GM18505 (cell line): ENCODE measurements around the gene NTSR1.

Experiments
- ATAC-seq: cut with Tn5 transposase; IDR thresholded peaks from one replicate; pipeline ENCODE4 v1.9.1; 2021; ENCODE audit not compliant: unreplicated experiment
- POLR2A ChIP-seq: IDR thresholded peaks from 4 replicates; pipeline ENCODE4 v1.6.1; 2011; ENCODE audit warnings: borderline replicate concordance; ENCODE audit not compliant: insufficient read depth, insufficient read length; ENCODE audit errors: extremely low read depth

The NTSR1 gene

DNA sequence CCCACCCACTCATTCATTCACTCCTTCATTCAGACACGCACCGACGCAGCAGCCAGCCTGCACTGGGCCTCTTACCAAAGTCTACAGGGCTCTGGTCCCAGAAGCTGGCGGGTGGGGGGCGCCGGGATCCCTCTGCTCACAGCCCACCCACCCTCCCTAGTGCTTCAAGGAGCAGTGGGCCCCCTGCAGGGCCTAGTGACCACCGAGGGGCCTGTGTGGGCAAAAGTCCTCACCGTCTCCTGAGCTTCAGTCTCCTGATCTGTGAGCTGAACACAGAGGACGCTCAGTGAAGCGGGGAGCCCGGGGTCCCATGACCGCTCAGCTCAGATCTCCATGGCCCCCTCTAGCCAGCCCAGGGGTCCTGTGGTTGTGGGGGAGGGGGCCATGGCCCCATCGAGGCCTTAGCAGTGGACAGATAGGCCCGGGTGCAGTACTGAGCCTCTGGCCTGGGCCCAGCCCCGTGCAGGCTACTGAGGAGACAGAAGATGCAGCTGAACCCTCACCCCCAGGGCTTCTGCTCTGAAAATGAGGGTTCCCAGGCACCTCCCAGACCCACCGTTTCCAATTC, 54.2 kb downstream of the NTSR1 start:
- TF ChIP-seq POLR2A: no peak
- ATAC-seq: no peak

DNA sequence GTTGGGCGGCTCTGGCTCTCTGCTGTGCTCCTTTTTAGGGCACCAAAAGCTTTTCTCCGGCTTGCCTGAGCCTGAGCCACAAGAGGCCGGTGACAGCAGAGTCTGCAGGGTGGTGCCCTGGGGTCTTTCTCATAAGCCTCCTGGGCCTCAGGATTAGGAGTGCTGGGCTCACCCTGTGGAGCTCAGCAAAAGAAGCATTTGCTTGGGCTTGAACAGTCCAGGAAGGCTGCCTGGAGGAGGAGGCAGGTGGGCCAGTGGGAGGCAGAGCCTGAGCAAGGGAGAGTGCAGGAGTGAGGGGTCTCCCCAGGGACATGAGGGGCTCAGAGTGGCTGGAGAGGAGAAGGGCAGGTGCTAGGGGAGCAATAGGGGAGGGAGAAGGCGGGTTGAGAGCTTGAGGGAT, 54.8 kb downstream of the NTSR1 start:
- no peak for ATAC-seq
- no peak for TF ChIP-seq POLR2A

DNA sequence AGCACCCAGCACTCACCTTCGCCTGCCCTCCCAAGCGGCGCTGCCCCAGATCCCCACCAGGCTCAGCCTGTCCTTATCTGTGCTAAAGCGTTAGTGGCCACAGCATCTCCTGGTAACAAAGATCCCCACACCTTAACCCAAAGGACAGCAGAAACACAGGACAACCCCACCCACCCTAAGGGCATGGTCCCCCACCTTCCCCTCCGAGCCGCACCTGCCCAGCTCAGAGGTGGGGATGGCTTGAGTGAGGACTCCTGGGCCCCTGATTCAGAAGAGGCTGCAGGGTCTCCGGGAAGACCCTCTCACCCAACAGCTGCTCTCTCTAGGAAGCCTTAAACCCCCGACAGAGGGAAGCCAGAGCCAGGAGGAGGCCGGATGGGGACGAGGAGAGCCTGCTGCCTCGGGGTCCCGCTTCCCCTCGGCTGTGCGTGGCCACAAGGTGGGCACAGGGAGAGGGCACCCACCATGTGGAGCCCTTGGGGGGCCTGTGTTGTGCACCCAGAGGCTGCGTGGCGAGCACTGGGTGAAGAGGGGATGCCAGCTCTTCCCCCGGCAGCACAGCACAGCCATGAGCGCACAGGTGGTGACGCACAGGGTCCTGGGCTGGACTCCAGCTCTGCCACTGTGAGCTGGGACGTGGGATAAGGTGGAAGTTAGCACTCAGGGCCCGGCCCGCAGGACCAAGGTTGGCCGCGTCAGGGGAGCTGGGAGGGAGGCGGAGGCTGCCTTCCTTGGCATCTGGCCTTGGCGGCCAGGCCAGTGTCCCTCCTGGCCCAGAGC, 55.7 kb downstream of the NTSR1 start:
- no peak for ATAC-seq

DNA sequence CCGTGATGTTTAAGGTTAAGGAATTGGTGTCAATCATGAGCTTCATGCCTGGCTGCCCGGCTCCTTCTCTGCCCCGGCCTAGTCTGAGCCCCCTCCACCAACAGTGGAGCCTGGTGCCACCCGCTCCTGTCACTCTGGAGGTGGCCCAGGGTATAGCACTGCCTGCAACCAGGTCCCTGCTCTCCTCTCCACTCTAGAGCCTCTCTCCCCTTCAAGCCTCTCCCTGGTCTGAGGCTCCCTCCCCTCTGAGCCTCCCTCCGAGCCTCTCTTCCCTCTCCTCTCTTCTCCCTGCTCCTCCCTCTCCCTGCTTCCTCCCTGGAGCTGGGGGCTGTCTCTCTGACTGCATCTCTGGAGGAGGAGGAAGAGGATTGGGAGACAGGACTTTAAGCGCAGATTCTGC, 56.4 kb downstream of the NTSR1 start:
- no peak for TF ChIP-seq POLR2A
- no peak for ATAC-seq

More for the DNA sequence above, 55.7 kb downstream of the NTSR1 start:
- TF ChIP-seq POLR2A: no peak

DNA sequence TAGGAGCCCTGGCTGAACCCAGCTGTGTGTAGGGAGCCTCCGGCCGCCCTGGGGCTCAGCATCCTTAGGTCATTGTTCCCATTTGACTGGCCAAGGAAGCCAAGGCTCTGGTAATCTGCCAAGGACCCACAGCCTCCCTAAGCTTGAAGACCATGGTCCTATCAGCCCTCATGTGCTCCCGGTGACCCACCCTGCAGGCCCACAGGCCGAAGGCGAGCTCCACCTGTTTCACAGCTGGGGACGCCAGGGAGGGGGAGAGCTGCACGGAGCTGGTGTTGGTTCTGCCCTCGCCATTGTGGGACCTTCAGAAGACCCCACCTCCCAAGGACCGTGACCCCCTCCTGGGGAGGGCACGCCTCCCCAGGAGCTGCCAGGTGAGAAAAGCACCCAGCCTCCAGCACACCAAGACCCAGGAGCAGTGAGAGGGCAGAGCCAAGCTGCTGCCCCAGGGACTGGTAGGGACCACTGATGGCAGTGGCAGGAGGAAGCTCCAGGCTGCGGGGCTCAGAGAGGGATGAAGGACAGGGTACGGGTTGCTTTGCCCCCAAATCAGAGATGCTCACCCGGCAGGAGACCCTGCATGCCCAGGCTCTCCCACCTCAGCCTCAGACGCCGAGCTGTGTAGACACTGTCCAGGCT, 56.9 kb downstream of the NTSR1 start:
- ATAC-seq: no peak
- no peak for TF ChIP-seq POLR2A

DNA sequence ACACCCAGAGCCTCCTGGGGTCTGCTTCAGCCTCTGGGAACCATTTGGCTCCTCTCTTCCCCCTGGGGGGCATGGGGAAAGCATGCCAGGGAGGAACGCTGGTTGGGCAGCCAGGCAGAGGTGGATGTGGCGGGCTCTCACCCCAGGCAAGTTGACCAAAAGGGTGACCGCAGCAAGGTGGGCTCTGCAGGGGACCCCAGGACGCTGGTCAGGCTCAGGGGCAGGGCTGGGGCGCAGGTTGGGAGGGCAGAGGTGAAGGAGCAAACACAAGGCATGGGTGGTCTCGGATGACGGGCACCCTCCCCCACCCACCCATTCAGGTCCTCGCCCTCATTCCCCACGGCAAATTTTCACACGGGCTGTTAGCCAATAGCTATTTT, 57.4 kb downstream of the NTSR1 start:
- no peak for TF ChIP-seq POLR2A
- ATAC-seq: no peak

DNA sequence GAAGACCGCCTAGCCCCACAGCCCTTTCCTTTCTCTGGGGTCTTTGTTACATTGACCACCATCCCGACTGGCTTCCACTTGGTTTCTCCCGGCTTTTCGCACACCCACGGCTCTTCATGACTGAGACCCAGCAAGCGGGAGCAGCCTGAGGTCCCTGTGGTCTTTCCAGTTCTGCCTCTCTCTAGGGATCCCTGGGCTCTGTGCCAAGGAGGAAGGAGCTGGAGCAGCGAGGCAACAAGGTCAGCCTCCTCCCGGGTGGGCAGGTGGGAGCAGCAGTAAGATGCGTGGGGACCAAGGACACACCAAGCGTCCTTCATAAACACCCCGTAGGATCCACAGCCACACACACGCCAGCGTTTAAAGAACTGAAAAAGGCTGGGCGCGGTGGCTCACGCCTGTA, 58.1 kb downstream of the NTSR1 start:
- TF ChIP-seq POLR2A: no peak
- ATAC-seq: no peak

DNA sequence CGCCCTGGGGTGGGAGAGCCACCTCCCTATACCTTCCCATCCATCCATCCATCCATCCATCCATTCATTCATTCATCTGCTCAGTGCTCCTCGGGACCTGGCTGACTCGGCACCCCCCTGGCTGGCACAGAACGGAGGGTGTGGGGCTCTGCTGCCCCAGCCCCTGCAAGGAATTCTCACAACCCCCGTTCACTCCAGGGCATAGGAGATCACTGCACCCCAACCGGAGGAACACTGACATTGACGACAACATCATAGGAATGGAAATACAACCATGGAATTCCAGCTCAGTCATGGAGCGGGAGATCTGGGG, 59.6 kb downstream of the NTSR1 start:
- no peak for TF ChIP-seq POLR2A
- no peak for ATAC-seq

DNA sequence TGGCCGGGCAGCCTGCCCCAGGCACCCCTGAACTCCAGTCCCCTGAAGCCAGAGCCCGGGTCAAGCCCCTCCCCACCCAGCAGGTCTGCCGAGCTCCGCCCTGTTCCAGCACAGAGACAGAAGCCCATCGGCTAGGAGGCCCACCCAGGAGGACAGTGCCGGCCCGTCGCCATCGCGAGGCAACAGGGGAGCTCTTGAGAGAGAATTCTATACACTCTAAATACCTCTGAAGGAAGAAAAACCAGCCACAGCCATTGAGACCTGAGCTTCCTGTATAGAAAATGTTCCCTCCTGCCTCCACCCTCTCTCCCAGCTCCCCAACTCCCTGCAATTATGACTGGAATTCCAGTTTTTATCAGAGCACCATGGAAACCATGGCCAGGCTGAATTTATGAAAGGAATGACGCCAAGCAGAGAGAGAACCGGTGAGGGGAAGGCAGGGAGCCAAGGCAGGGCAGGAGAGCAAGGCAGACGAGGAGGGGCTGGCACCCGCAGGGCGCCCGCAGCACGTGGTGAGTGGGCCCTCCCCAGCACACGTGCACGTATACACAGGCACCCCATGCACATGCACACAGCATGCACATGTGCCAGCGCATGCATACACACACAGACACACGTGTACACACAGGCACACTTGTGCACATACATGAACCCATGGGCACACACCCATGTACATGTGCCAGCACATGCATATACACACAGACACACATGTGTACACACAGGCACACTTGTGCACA, 60.1 kb downstream of the NTSR1 start:
- no peak for ATAC-seq
- no peak for TF ChIP-seq POLR2A

DNA sequence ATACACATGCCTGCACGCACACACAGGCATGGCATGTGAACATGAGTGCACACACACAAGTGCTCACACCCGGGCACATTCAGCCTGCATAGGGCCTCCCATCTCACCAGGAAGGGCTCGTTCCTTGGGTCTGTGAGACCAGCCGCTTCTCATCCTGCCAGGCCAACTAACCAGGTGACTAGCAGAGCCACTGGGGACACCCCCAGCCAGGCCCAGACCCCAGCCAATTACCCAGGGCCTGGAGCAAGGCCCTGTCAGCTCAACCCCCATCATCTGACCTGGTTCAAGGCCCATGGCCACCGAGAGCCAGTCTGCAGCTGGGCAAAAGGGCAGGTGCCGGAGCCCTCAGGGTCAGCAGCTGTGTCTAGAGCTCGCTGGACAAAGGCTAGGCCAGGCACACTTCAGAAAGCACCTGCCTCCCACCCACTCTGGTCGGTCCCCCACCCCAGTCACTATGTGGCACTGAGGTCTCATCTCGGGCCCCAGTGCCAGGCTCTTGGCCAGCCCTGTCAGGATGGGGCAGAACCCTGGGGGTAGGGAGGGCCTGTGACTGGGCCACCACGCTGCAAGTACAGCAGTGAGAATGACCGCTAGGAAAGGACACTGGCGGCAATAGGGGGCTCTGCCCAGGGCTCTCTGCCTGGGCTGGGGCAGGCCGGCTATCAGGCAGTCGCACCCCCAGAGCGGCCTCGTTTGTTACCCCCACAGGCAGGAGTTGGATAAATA, 60.9 kb downstream of the NTSR1 start:
- no peak for TF ChIP-seq POLR2A
- ATAC-seq: no peak

DNA sequence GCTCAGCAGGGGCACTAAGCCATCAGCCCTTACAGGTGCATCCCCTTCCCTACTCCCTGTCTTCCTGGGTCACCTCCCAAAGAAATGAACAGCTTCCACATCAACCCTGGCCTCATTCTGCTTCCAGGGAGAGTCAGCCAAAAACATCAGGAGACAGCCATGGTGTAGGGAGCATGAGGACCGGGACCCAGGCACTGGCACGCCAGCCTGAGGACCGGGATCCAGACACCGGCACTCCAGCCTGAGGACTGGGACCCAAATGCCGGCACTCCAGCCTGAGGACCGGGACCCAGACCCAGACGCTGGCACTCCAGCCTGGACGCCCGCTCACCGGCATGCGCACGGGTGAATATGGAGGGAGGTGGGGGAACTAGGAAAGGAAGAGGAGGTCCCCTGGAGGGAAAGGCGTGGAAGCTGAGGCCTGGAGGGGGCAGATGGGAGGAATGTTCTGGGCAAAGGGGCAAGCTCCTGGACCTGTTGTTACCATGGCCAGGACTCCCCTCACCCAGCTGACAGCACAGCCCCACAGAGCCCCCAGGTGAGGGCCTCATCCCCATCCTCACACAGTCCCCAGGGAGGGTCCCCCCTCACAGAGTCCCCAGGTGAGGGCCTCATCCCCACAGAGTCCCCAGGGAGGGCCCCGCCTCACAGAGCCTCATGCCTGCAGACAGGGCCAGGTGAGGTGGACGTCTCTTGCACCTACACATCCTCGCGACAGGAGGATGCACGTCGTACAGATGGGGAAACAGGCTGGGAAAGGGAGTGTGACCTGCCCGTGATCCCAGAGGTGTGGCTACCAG, 61.7 kb downstream of the NTSR1 start:
- no peak for ATAC-seq
- TF ChIP-seq POLR2A: no peak

DNA sequence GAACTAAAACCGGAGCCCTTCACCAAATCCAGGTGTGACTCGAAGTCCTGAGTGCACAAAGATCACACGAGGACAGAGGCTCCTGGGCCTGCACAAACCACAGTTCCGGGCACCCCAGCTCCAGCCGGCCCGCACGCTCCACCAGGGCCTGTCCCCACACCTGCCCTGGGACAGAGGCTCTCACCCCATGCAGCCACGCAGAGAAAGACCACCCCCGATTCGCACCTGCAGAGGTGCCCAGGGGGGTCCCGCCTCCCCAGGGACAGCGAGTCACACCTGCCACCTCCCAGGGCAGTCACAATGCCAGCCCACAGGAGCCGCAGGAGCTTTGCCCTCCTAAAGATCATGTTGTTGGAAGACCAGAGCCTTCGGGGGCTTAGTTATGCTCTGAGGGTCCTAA, 62.3 kb downstream of the NTSR1 start:
- ATAC-seq: no peak
- no peak for TF ChIP-seq POLR2A
